Panc1 (cell line): ENCODE measurements around the gene EHBP1L1. TPM values are rescaled to one million over a fixed set of nuclear protein-coding genes. Genes with fewer than 3 reads are reported as not detected.

Experiments
- ATAC-seq: fragments of 200-7000 bp; cut with Tn5 transposase; 2 replicates; pipeline ENCODE4 v1.9.1; 2020; ENCODE audit warnings: mild to moderate bottlenecking, moderate library complexity
- BruUV-seq: library from RNA; stranded (reverse); fragments of 400-500 nt; replicated peaks from 2 replicates; lab custom pipeline; 2021; lab: Mats Ljungman, UMichigan
- CTCF ChIA-PET: fragments of 300-600 bp; sonication (Branson Sonifier 250); formaldehyde crosslinking; loops from one replicate; lab custom pipeline; 2022; ENCODE audit warnings: antibody characterized with exemption; lab: Charles Lee
- POLR2A ChIA-PET: fragments of 300-600 bp; sonication (Branson Sonifier 250); formaldehyde crosslinking; loops from one replicate; lab custom pipeline; 2022; ENCODE audit warnings: antibody characterized with exemption; lab: Charles Lee
- DNase-seq: peaks from one replicate; pipeline ENCODE4 v3.0.0-alpha.2; 2010; ENCODE audit warnings: low read depth, low spot score
- H3K27ac ChIP-seq: 2 replicates; pipeline ENCODE4 v1.5.1; 2011; ENCODE audit warnings: mild to moderate bottlenecking, low read length, inconsistent platforms
- H3K27me3 ChIP-seq: fragments of 200-500 bp; sonication (Bioruptor generic); 2 replicates; pipeline ENCODE4 v1.6.0; 2014; ENCODE audit warnings: low read length, inconsistent platforms; ENCODE audit not compliant: control insufficient read depth, insufficient read depth
- H3K36me3 ChIP-seq: fragments of 200-500 bp; sonication (Bioruptor generic); 2 replicates; pipeline ENCODE4 v1.5.1; 2014; ENCODE audit warnings: inconsistent platforms, mild to moderate bottlenecking, low read length, moderate library complexity; ENCODE audit not compliant: control insufficient read depth, insufficient read depth
- H3K4me1 ChIP-seq: 2 replicates; pipeline ENCODE4 v1.5.1; 2011; ENCODE audit warnings: inconsistent platforms, mild to moderate bottlenecking, low read length, moderate library complexity; ENCODE audit not compliant: control insufficient read depth, insufficient read depth
- H3K4me3 ChIP-seq, 2 experiments: 2 replicates each; pipeline ENCODE4 v1.5.1; 2011 to 2012; ENCODE audit warnings: low read depth in 2 of 2, low read length in 2 of 2, mild to moderate bottlenecking in 2 of 2, inconsistent platforms in 1 of 2, moderate library complexity in 1 of 2
- H3K9me3 ChIP-seq: fragments of 200-500 bp; sonication (Bioruptor generic); 2 replicates; pipeline ENCODE4 v1.5.1; 2014; ENCODE audit warnings: low read depth, mild to moderate bottlenecking, inconsistent platforms, low read length, moderate library complexity; ENCODE audit not compliant: control insufficient read depth, insufficient read depth
- CTCF ChIP-seq: fragments of 450-650 bp; IDR thresholded peaks from 2 replicates; pipeline ENCODE4 v1.5.1; 2017; ENCODE audit warnings: mild to moderate bottlenecking
- POLR2AphosphoS5 ChIP-seq: IDR thresholded peaks from 2 replicates; pipeline ENCODE4 v1.6.1; 2012; ENCODE audit warnings: mild to moderate bottlenecking, low read depth, low read length, moderate library complexity
- REST ChIP-seq, 2 experiments: IDR thresholded peaks; 2 replicates each; pipeline ENCODE4 v1.6.1; 2011 to 2012; ENCODE audit warnings: low read depth in 2 of 2, control low read depth in 1 of 2, low read length in 1 of 2, mild to moderate bottlenecking in 1 of 2, moderate library complexity in 1 of 2; ENCODE audit not compliant: insufficient read depth in 1 of 2
- SIN3A ChIP-seq: IDR thresholded peaks from 2 replicates; pipeline ENCODE4 v1.6.1; 2012; ENCODE audit warnings: low read depth, mild to moderate bottlenecking, low read length, moderate library complexity, borderline replicate concordance; ENCODE audit not compliant: insufficient read depth
- TCF7L2 ChIP-seq: IDR thresholded peaks from 2 replicates; pipeline ENCODE4 v1.6.1; 2011; ENCODE audit warnings: mild to moderate bottlenecking, low read depth, low read length, inconsistent platforms
- in situ Hi-C: cut with HindIII; loops from 2 replicates; pipeline ENCODE4 v1.10.0; 2016; ENCODE audit warnings: low sequenced_read_pairs, low pct_unique_long_range_greater_than_20kb
- intact Hi-C: fragments of 100-400 bp; cut with micrococcal nuclease; formaldehyde crosslinking; loops from one replicate; pipeline ENCODE4 v1.10.0; 2022; ENCODE audit not compliant: unreplicated experiment
- total RNA-seq: library from RNA; stranded (reverse); gene quantifications from one replicate; pipeline ENCODE4 v1.2.1, GENCODE V29; 2021; ENCODE audit not compliant: unreplicated experiment

The EHBP1L1 gene
- total RNA-seq, 1 experiment from 2014 or later = 108 TPM

- ATAC-seq = no peak
- CTCF ChIA-PET = no interaction called here
- POLR2A ChIA-PET = no interaction called here
- no peaks in the 10 kb centered on the region for H3K27me3 ChIP-seq
- no peak overlapping the region for H3K27ac ChIP-seq
- in situ Hi-C loops (no loop called here), intact Hi-C loops (no loop called here)
- no TSS peak for BruUV-seq
- TF ChIP-seq SIN3A = no peak
- no peak for TF ChIP-seq REST (IDR thresholded peaks at IDR 0.05; ENCODE audit: insufficient read depth in 1 of 2, low read depth in 2 of 2, low read length in 1 of 2)
- TF ChIP-seq CTCF = no peak
- TF ChIP-seq TCF7L2 = no peak
- no peak; the same call in 1 of the 2 replicates for TF ChIP-seq POLR2AphosphoS5
- H3K9me3 ChIP-seq = no peaks in the 10 kb centered on the region
- H3K4me3 ChIP-seq = no peak overlapping the region
- H3K4me1 ChIP-seq = peaks cover 12% of the 10 kb centered on the region; the same call in 1 of the 2 replicates
- H3K36me3 ChIP-seq = no peaks in the 10 kb centered on the region
- no peak for DNase-seq
Observed at GRCh38 chr11:65596520-65596919, 20.7 kb downstream of the EHBP1L1 start.

GRCh38 chr11:65598258-65598699, 22.4 kb downstream of the EHBP1L1 start:
- no peak overlapping the region for H3K27ac ChIP-seq
- ChIA-PET POLR2A (no interaction called here), CTCF (no interaction called here)
- H3K4me1 ChIP-seq = peaks cover 12% of the 10 kb centered on the region; the same call in 1 of the 2 replicates
- in situ Hi-C loops = no loop called here
- no peak for DNase-seq
- no peak overlapping the region for H3K4me3 ChIP-seq
- intact Hi-C loops = no loop called here
- H3K27me3 ChIP-seq = no peaks in the 10 kb centered on the region
- no peaks in the 10 kb centered on the region for H3K36me3 ChIP-seq
- no peaks in the 10 kb centered on the region for H3K9me3 ChIP-seq
- TF ChIP-seq REST (IDR thresholded peaks at IDR 0.05; ENCODE audit: insufficient read depth in 1 of 2, low read depth in 2 of 2, low read length in 1 of 2) (no peak), TCF7L2 (no peak), SIN3A (no peak), POLR2AphosphoS5 (no peak), CTCF (no peak)
- BruUV-seq = no TSS peak
- no peak for ATAC-seq
